Loucy (cell line): ENCODE measurements around the gene TSR1.

Source experiments
- H2AFZ ChIP-seq: fragments of 200-600 bp; sonication (generic); 2 replicates; pipeline ENCODE4 v1.6.0; 2016; ENCODE audit warnings: antibody characterized with exemption, mild to moderate bottlenecking, low read length, moderate library complexity
- H3F3A ChIP-seq: fragments of 200-600 bp; 2 replicates; pipeline ENCODE4 v1.6.0; 2016; ENCODE audit warnings: antibody characterized with exemption, low read depth, mild to moderate bottlenecking
- H3K27me3 ChIP-seq: fragments of 200-600 bp; sonication (generic); 2 replicates; pipeline ENCODE4 v1.6.1; 2014; ENCODE audit warnings: low read length, mild to moderate bottlenecking; ENCODE audit not compliant: insufficient read depth, poor library complexity, severe bottlenecking
- H3K36me3 ChIP-seq: fragments of 200-600 bp; sonication (generic); 2 replicates; pipeline ENCODE4 v1.6.1; 2016; ENCODE audit warnings: low read length; ENCODE audit not compliant: insufficient read depth
- H3K4me1 ChIP-seq: fragments of 200-600 bp; sonication (generic); 2 replicates; pipeline ENCODE4 v1.5.1; 2014; ENCODE audit warnings: low read length, mild to moderate bottlenecking; ENCODE audit not compliant: insufficient read depth, poor library complexity, severe bottlenecking
- H3K4me2 ChIP-seq: fragments of 200-600 bp; sonication (generic); 2 replicates; pipeline ENCODE4 v1.6.0; 2014; ENCODE audit warnings: antibody characterized with exemption, low read length, low read depth, mild to moderate bottlenecking; ENCODE audit not compliant: poor library complexity, severe bottlenecking
- H3K4me3 ChIP-seq: fragments of 200-600 bp; sonication (generic); 2 replicates; pipeline ENCODE4 v1.5.1; 2014; ENCODE audit warnings: low read length, mild to moderate bottlenecking, mixed read lengths; ENCODE audit not compliant: poor library complexity, severe bottlenecking
- H3K79me2 ChIP-seq: fragments of 200-600 bp; sonication (generic); 2 replicates; pipeline ENCODE4 v1.6.1; 2014; ENCODE audit warnings: low read length; ENCODE audit not compliant: insufficient read depth
- H3K9ac ChIP-seq: fragments of 200-600 bp; sonication (generic); 2 replicates; pipeline ENCODE4 v1.6.0; 2014; ENCODE audit warnings: mild to moderate bottlenecking, low read depth, low read length, moderate library complexity; ENCODE audit not compliant: poor library complexity, severe bottlenecking
- H3K9me2 ChIP-seq: fragments of 200-600 bp; sonication (generic); replicated peaks from 2 replicates; pipeline ENCODE4 v1.6.1; 2016; ENCODE audit warnings: low read depth, low read length, mixed read lengths
- H3K9me3 ChIP-seq: fragments of 200-600 bp; sonication (generic); 2 replicates; pipeline ENCODE4 v1.6.1; 2014; ENCODE audit warnings: mild to moderate bottlenecking, antibody characterized with exemption, low read length, low read depth; ENCODE audit not compliant: insufficient read depth
- H4K20me1 ChIP-seq: fragments of 200-600 bp; sonication (generic); 2 replicates; pipeline ENCODE4 v1.6.0; 2014; ENCODE audit warnings: antibody characterized with exemption, low read length, mild to moderate bottlenecking; ENCODE audit not compliant: insufficient read depth, poor library complexity, severe bottlenecking
- EZH2phosphoT487 ChIP-seq: fragments of 200-600 bp; IDR thresholded peaks from 2 replicates; pipeline ENCODE4 v1.6.1; 2018; ENCODE audit warnings: antibody characterized with exemption, mild to moderate bottlenecking, moderate library complexity, borderline replicate concordance
- TF ChIP-seq, protein P1 (sequence below): fragments of 200-600 bp; sonication (generic); conservative IDR thresholded peaks from 2 replicates; pipeline ENCODE4 v1.5.1; 2014; ENCODE audit warnings: mild to moderate bottlenecking, antibody characterized with exemption, low read length

Gene TSR1

GRCh38 chr17:2299756-2300155, 36.5 kb downstream of the TSR1 start:
- Histone ChIP-seq H3K27me3 (no peaks in the 10 kb centered on the region), H3K4me3 (no peak overlapping the region), H3K9me3 (no peaks in the 10 kb centered on the region), H4K20me1 (peaks cover 32% of the 10 kb centered on the region), H3F3A (no peaks in the 10 kb centered on the region), H3K9me2 (no peaks in the 10 kb centered on the region), H3K4me1 (peaks cover 55% of the 10 kb centered on the region), H3K79me2 (peaks cover 90% of the 10 kb centered on the region), H2AFZ (no peak overlapping the region), H3K36me3 (peaks cover 7% of the 10 kb centered on the region; the same call in 1 of the 2 replicates), H3K4me2 (peak overlapping the region; percentile 95), H3K9ac (no peak overlapping the region)
- TF ChIP-seq EZH2phosphoT487 = no peak
- TF ChIP-seq, protein P1, sequence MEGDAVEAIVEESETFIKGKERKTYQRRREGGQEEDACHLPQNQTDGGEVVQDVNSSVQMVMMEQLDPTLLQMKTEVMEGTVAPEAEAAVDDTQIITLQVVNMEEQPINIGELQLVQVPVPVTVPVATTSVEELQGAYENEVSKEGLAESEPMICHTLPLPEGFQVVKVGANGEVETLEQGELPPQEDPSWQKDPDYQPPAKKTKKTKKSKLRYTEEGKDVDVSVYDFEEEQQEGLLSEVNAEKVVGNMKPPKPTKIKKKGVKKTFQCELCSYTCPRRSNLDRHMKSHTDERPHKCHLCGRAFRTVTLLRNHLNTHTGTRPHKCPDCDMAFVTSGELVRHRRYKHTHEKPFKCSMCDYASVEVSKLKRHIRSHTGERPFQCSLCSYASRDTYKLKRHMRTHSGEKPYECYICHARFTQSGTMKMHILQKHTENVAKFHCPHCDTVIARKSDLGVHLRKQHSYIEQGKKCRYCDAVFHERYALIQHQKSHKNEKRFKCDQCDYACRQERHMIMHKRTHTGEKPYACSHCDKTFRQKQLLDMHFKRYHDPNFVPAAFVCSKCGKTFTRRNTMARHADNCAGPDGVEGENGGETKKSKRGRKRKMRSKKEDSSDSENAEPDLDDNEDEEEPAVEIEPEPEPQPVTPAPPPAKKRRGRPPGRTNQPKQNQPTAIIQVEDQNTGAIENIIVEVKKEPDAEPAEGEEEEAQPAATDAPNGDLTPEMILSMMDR = no peak

- peaks cover 90% of the 10 kb centered on the region for H3K79me2 ChIP-seq
- no peaks in the 10 kb centered on the region for H3F3A ChIP-seq
- H4K20me1 ChIP-seq = peaks cover 32% of the 10 kb centered on the region
- peak overlapping the region; percentile 40 for H3K4me2 ChIP-seq
- no peak overlapping the region for H2AFZ ChIP-seq
- H3K27me3 ChIP-seq = no peaks in the 10 kb centered on the region
- H3K9me2 ChIP-seq = no peaks in the 10 kb centered on the region
- H3K4me1 ChIP-seq = peaks cover 55% of the 10 kb centered on the region
- TF ChIP-seq EZH2phosphoT487 = no peak
- TF ChIP-seq, protein P1 = no peak
- H3K9ac ChIP-seq = no peak overlapping the region
- H3K4me3 ChIP-seq = no peak overlapping the region
- no peaks in the 10 kb centered on the region for H3K9me3 ChIP-seq
- peaks cover 12% of the 10 kb centered on the region; the same call in 1 of the 2 replicates for H3K36me3 ChIP-seq
Measured at GRCh38 chr17:2299136-2299535, 37.1 kb downstream of the TSR1 start.

DNA sequence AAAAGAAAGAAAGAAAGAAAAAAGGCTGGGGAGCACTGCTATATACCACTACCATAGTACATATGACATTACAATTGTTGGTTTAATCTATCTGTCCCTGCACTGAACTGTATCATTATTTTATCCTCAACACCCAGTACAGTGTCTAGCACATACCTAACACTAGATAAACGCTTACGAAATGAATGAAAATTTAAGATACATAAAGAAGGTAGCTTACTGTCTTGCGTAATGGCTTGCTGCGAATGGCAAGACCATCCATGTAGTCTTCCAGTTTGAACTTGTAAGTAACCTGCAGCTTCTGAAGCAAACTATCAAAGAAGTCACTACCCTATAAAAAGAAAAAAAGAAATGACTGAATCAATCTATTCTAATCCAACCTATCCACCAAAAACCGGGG, 39.2 kb downstream of the TSR1 start:
- peaks cover 45% of the 10 kb centered on the region for H3K4me1 ChIP-seq
- H3K4me2 ChIP-seq = peak overlapping the region; percentile 67
- no peaks in the 10 kb centered on the region for H3K9me3 ChIP-seq
- no peaks in the 10 kb centered on the region for H3K9me2 ChIP-seq
- peaks cover 19% of the 10 kb centered on the region for H4K20me1 ChIP-seq
- peak overlapping the region; percentile 35 for H3K9ac ChIP-seq
- H2AFZ ChIP-seq = no peak overlapping the region
- TF ChIP-seq, protein P1 = no peak
- TF ChIP-seq EZH2phosphoT487 = no peak
- no peaks in the 10 kb centered on the region for H3K27me3 ChIP-seq
- H3K79me2 ChIP-seq = peaks cover 86% of the 10 kb centered on the region
- peaks cover 29% of the 10 kb centered on the region; the same call in 1 of the 2 replicates for H3K36me3 ChIP-seq
- 0 out of 2 replicates have a peak, but pooled peaks cover 2% of the 10 kb centered on the region for H3F3A ChIP-seq
- peak overlapping the region; percentile 53 for H3K4me3 ChIP-seq
